Upper lobe of right lung (tissue), 1 donor: ENCODE results near the gene R3HDM4. TPM values are rescaled to one million over a fixed set of nuclear protein-coding genes. Genes with fewer than 3 reads are reported as not detected.

Experiments
- ATAC-seq: fragments of 200-7000 bp; cut with Tn5 transposase; one replicate; pipeline ENCODE4 v1.9.1; 2020; ENCODE audit warnings: mild to moderate bottlenecking, moderate library complexity
- DNase-seq: peaks from one replicate; pipeline ENCODE4 v3.0.0-alpha.2; 2020
- H3K27ac ChIP-seq: fragments of 200-600 bp; one replicate; pipeline ENCODE4 v1.8.0; 2022
- H3K27me3 ChIP-seq: fragments of 200-600 bp; one replicate; pipeline ENCODE4 v1.8.0; 2022; ENCODE audit warnings: mild to moderate bottlenecking
- H3K36me3 ChIP-seq: fragments of 200-600 bp; one replicate; pipeline ENCODE4 v1.8.0; 2022
- H3K4me1 ChIP-seq: fragments of 200-600 bp; one replicate; pipeline ENCODE4 v1.8.0; 2022
- H3K4me3 ChIP-seq: fragments of 200-600 bp; one replicate; pipeline ENCODE4 v1.8.0; 2022; ENCODE audit warnings: mild to moderate bottlenecking
- H3K9me3 ChIP-seq: fragments of 200-600 bp; one replicate; pipeline ENCODE4 v1.8.0; 2022
- intact Hi-C: fragments of 100-400 bp; cut with DNase I; formaldehyde crosslinking; loops from one replicate; pipeline ENCODE4 v1.11.0; 2022
- total RNA-seq: library from RNA; stranded (reverse); fragmentation: NEBNext Ultra II Directional; extraction: Animal tissue kit (Norgen Biotek cat#: 25700); gene quantifications from one replicate; pipeline ENCODE4 v1.2.1, GENCODE V29; 2021
- TF ChIP-seq, protein P1 (sequence below): fragments of 200-600 bp; IDR thresholded peaks from one replicate; pipeline ENCODE4 v1.8.0; 2022; ENCODE audit warnings: antibody characterized with exemption
- donor health status: DM: no; HTN: yes; CAD: no; lungs with severe emphysema.

Gene R3HDM4
- total RNA-seq, 1 donor from 2014 or later, result 50.7 TPM

DNA sequence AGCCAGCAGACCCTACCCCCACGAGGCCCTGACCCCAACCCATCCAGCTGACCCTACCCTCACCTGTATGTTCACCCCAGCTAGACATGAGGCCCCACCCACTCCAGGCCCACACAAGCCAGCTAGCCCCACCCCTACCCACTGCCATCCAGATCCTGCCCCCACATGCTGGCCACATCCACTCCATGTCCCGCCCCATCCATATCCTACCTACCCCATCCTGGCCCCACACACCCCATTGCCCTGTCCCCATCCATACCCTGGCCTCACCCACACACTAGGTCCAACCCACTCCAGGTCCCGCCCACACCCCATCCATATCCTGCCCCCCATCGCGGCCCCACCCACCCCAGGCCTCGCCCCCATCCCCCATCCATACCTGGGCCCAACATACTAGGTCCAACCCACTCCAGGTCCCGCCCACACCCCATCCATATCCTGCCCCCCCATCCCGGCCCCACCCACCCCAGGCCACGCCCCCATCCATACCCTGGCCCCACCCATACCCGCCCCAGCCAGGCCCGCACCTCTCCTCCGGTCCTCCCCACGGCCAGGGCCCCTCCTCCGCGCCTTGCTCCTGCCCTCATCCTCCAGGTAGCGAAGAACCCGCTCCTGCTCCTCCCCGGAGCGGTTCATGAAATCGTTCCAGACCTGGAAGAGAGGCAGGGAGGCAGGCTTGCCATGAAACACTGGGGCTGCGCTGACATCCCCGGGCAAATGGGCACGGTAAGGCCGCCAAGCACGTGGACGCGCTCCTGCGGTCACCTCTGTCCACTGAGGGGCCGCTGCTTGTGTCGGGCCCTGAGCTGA lies 12.5 kb downstream of the R3HDM4 start:
- H3K9me3 ChIP-seq, result no peaks in the 10 kb centered on the region
- H3K4me3 ChIP-seq, result no peak overlapping the region
- TF ChIP-seq, protein P1, sequence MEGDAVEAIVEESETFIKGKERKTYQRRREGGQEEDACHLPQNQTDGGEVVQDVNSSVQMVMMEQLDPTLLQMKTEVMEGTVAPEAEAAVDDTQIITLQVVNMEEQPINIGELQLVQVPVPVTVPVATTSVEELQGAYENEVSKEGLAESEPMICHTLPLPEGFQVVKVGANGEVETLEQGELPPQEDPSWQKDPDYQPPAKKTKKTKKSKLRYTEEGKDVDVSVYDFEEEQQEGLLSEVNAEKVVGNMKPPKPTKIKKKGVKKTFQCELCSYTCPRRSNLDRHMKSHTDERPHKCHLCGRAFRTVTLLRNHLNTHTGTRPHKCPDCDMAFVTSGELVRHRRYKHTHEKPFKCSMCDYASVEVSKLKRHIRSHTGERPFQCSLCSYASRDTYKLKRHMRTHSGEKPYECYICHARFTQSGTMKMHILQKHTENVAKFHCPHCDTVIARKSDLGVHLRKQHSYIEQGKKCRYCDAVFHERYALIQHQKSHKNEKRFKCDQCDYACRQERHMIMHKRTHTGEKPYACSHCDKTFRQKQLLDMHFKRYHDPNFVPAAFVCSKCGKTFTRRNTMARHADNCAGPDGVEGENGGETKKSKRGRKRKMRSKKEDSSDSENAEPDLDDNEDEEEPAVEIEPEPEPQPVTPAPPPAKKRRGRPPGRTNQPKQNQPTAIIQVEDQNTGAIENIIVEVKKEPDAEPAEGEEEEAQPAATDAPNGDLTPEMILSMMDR, result no peak
- no peak overlapping the region for H3K27ac ChIP-seq
- intact Hi-C loops, result no loop called here
- ATAC-seq (peak; percentile 53), DNase-seq (no peak)
- H3K4me1 ChIP-seq, result no peaks in the 10 kb centered on the region
- peaks cover 9% of the 10 kb centered on the region for H3K36me3 ChIP-seq
- no peaks in the 10 kb centered on the region for H3K27me3 ChIP-seq

DNA sequence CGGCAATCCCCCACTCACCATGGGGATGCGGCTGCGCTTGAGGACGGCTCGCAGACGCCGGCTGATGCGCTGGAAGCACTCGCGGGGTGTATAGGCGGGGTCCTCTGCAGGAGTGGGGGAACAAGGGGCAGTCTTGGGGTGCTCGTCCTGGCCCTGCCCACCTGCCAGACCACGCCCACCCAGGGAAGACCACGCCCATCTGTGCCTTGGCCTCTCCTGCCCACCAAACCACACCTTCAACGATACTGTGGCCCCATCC lies 13.0 kb downstream of the R3HDM4 start:
- intact Hi-C loops, result no loop called here
- DNase-seq (no peak), ATAC-seq (peak; percentile 4)
- Histone ChIP-seq H3K27ac (no peak overlapping the region), H3K36me3 (peaks cover 9% of the 10 kb centered on the region), H3K4me3 (no peak overlapping the region), H3K27me3 (no peaks in the 10 kb centered on the region), H3K4me1 (no peaks in the 10 kb centered on the region), H3K9me3 (no peaks in the 10 kb centered on the region)
- TF ChIP-seq, protein P1, result no peak

DNA sequence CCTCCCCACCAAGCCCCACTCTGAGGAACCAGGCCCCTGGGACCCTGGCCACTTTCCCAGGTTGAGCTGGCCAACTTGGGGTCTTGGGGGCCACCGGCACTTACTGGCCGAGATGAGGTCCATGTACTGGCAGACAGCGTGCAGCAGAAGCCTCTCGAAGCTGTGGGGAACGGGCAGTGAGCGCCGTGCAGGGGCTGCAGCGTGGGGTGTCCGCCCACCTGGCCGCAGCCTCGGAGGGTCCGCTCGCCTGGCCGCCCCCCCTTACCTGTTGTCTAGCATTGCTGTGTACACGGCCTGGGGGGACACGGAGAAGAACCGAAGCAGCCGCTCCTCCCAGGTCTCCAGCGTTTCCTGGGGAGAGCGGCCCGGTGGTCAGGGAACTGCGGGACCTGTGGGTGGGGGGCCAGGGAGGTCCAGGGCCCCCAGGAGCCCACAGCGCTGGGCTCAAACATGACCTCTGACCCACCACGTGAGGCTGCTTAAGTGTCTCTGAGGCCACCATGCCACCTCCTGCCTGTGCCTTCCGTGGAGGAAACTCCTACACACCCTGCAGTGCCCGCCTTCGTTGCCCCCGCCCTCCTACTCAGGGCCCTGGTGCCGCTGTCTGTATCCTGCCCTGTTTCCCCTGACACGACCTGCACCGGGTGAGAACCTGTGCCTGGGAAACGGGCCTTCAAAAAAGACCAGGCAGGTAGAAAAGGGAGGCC lies 13.5 kb downstream of the R3HDM4 start:
- Histone ChIP-seq H3K27ac (no peak overlapping the region), H3K36me3 (peaks cover 9% of the 10 kb centered on the region), H3K27me3 (no peaks in the 10 kb centered on the region), H3K4me1 (no peaks in the 10 kb centered on the region), H3K9me3 (no peaks in the 10 kb centered on the region), H3K4me3 (no peak overlapping the region)
- ATAC-seq, result no peak
- no peak for DNase-seq
- intact Hi-C loops, result no loop called here
- TF ChIP-seq, protein P1, result no peak

DNA sequence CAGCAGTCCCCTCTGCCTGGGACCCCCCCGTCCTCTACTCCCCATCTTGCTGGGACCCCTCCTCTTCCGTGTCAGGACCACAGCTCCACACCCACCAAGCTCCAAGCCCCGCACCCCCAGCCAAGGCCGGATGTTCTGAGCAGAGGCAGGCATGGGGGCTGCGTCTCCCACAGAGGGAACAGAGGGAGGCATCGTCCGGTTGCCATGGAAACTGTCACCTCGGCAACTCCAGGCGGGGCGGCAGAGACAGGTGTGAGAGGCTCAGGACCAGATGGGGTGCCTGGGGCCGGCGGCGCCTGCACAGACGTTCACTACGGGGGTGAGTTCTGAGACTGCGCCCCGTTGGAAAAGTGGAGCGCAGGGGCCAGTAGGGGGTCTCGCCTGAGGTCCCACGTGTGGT lies 14.4 kb downstream of the R3HDM4 start:
- Histone ChIP-seq H3K27ac (no peak overlapping the region), H3K4me3 (no peak overlapping the region), H3K4me1 (no peaks in the 10 kb centered on the region), H3K9me3 (no peaks in the 10 kb centered on the region), H3K36me3 (peaks cover 9% of the 10 kb centered on the region), H3K27me3 (no peaks in the 10 kb centered on the region)
- no peak for DNase-seq
- no peak for ATAC-seq
- intact Hi-C loops, result no loop called here
- TF ChIP-seq, protein P1, result no peak

DNA sequence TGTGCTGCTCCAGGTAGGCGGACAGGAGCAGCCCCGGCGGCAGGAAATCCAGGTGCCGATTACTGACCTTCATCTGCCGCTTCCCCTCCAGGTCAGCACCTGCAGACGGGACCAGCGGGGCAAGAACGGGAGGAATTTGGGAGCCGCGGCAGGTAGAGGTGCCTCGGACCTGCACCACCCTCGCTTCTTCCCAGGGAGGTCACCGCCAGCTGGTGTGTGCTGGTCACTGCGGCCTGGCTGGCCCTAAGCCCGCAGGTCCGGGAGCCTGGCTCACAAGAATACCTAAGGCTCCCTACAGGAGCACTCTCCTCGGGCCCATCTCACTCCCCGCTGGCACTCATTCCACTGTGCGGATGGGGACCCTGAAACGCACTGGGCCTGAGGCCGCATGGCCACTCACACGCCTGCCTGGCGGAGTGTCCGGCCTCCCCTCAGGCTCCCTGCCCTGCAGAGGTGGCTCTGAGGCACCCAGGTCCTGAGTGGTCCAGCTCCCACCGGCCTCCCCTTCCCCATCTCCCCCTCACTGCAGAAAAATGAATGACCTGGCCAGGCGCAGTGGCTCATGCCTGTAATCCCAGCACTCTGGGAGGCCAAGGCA lies 15.5 kb downstream of the R3HDM4 start:
- Histone ChIP-seq H3K36me3 (peaks cover 9% of the 10 kb centered on the region), H3K27me3 (no peaks in the 10 kb centered on the region)

More for the DNA sequence above, 15.5 kb downstream of the R3HDM4 start:
- no peak overlapping the region for H3K4me3 ChIP-seq
- no peaks in the 10 kb centered on the region for H3K9me3 ChIP-seq
- no peak overlapping the region for H3K27ac ChIP-seq
- TF ChIP-seq, protein P1, result no peak
- no peaks in the 10 kb centered on the region for H3K4me1 ChIP-seq
- intact Hi-C loops, result no loop called here
- ATAC-seq (no peak), DNase-seq (no peak)
